Measurements from ENCODE around the gene STK33. TPM values are rescaled to one million over a fixed set of nuclear protein-coding genes. Genes with fewer than 3 reads are reported as not detected.

STK33 gene
- total RNA-seq, 2 donors from 2014 or later = 6.1 to 6.2 TPM

DNA sequence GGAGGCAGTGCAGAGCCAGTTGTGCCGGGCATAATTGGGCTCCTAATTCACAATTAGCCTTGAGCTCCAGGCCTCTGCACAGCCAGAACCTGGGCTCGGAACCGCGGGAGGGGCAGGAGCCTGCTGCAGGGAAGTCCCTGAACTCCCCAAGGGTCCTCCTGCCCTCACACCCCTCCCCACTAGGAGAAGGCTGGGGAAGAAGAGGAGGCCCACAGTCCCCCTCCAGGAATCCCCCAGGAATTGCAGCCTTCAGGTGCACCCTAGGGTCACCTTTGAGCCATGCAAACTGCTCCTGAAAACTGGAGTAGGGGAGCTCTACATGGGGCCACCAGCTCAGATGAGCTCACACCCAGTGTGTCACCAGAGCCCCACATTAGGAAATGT, 236.5 kb downstream of the STK33 start:
- no peak for ATAC-seq (replicated peaks in 1 of 2)
- Mint-ChIP-seq H3K9me3 (no peaks in the 10 kb centered on the region), H3K4me1 (ENCODE audit: low read depth) (no peaks in the 10 kb centered on the region)

DNA sequence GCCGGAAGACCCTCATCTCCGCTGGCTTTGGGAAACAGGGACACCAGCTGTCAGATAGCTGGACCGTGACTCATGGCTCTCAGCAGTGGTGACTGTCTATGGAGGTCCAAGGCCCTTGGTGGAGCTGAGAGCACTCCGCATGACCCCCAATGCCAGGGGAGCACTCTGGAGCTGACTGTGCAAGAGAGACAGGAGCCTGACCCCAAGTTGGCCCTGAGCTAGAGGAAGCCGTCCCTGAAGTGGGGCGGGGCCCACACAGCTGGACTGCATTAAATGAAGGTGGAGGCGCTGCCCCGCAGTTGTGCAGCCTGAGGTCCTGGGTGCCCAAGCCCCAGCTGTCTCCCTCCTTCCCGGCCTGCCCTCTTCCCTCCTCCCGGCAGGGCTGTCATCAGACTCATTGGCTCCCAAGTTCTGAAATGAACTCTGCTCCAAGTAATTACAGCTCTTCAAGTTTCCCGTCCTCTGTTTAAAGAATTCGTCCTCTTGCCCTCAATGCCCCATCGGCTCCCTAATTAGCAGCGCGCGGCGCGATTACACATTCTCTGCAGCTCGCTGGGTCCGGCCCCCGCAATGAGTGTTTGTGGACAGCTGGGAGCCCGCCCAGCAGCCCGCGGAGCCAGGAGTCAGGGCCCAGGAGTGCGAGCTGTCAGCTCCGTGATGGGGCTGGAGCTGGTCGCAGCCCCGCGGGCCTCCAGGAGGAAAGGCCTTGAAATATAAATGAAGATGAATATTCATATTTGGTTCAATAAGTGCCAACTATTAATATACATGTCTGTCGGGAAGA, 237.1 kb downstream of the STK33 start:
- no peaks in the 10 kb centered on the region for H3K9me3 Mint-ChIP-seq

More for the DNA sequence above, 236.5 kb downstream of the STK33 start:
- Mint-ChIP-seq H3K27ac (no peak overlapping the region), H3K36me3 (ENCODE audit: insufficient read depth in 2 of 2) (no peaks in the 10 kb centered on the region), H3K4me3 (no peak overlapping the region), H3K27me3 (ENCODE audit: low read depth) (peaks cover 9% of the 10 kb centered on the region)
- no peak for DNase-seq

DNA sequence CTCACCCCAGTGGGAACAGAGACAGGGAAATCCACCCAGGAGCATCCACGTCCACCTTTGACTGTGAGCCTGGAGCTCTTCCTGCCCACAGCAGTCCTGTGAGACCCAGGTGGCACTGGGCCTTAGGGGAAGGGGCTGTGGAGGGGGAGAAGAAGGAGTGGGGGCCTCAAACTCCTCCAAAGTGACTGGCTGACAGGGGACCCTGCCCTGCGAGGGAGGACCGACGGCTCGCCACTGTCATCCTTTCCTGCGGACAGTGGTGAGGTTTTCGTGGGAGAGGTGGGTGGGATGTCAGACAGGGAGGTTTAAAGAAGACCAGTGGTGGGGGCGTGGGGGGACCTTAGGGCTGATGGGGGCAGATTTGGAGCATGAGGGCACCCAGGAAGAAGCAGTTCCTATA, 237.8 kb downstream of the STK33 start:
- no peak overlapping the region for H3K4me3 Mint-ChIP-seq
- DNase-seq (no peak), ATAC-seq (replicated peaks in 1 of 2) (no peak)
- H3K9me3 Mint-ChIP-seq = no peaks in the 10 kb centered on the region
- H3K27me3 Mint-ChIP-seq (ENCODE audit: low read depth) = peaks cover 9% of the 10 kb centered on the region
- H3K4me1 Mint-ChIP-seq (ENCODE audit: low read depth) = no peaks in the 10 kb centered on the region
- H3K36me3 Mint-ChIP-seq (ENCODE audit: insufficient read depth in 2 of 2) = no peaks in the 10 kb centered on the region
- H3K27ac Mint-ChIP-seq = no peak overlapping the region

More for the DNA sequence above, 237.1 kb downstream of the STK33 start:
- no peak for DNase-seq
- no peak for ATAC-seq (replicated peaks in 1 of 2)
- Mint-ChIP-seq H3K27ac (no peak overlapping the region), H3K4me1 (ENCODE audit: low read depth) (no peaks in the 10 kb centered on the region), H3K27me3 (ENCODE audit: low read depth) (peaks cover 9% of the 10 kb centered on the region), H3K4me3 (no peak overlapping the region), H3K36me3 (ENCODE audit: insufficient read depth in 2 of 2) (no peaks in the 10 kb centered on the region)

DNA sequence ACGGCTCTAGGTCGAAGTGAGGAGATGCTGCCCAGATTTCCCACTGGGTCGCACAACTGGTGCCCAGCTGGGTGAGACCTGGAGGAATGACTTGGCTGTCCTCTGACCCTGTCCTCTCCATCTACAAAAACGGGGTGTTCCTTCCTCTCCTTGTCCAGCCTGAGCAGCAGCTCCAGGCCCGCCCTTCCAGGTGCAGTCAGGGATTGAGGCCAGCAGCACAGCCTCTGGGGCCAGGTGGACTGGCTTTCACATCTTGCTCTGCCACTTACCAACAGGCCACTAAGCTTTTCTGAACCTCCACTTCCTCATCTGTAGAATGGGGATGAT, 238.6 kb downstream of the STK33 start:
- ATAC-seq (replicated peaks in 1 of 2) (no peak), DNase-seq (no peak)
- no peaks in the 10 kb centered on the region for H3K9me3 Mint-ChIP-seq
- H3K27me3 Mint-ChIP-seq (ENCODE audit: low read depth) = peaks cover 9% of the 10 kb centered on the region
- H3K36me3 Mint-ChIP-seq (ENCODE audit: insufficient read depth in 2 of 2) = no peaks in the 10 kb centered on the region
- H3K4me1 Mint-ChIP-seq (ENCODE audit: low read depth) = no peaks in the 10 kb centered on the region
- no peak overlapping the region for H3K27ac Mint-ChIP-seq
- H3K4me3 Mint-ChIP-seq = no peak overlapping the region

DNA sequence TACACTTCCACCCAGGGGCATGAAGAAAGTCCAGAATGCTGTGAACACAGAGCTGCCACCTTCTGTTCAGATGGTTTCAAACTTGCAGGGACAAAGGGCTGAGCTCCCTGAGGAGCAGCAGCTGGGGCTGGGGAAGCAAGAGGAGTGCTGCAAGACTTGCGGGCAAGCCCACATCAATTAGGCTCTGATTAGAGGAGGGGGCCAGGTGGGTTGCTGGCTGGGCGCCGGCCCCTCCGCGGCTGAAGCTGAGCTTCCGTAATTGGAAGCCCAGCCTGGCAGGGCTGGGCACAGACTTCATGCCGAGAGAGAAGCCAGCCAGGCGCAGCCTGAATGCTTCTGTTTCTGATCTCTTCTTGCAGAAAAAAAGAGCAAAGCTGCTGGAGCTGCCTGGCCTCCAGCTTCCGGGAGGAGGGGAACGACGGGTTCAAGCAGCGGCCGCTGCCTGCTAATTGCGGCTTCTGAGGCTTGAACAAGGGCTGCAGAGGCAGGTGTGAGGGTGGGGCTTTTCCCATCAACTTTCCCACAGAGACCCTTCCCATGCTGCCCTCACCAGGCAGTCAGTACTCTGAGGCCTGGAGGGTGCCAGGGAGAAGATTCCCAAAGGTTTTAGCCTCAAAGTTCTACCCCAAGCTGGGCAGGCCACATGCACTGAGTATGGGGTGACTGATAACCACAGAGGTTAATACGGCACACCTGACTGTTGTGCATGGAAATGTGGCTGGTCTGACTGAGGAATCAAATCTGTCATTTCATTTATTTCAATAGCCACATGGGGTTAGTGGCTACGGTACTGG, 239.2 kb downstream of the STK33 start:
- Mint-ChIP-seq H3K9me3 (no peaks in the 10 kb centered on the region), H3K27ac (no peak overlapping the region), H3K4me3 (no peak overlapping the region), H3K36me3 (ENCODE audit: insufficient read depth in 2 of 2) (no peaks in the 10 kb centered on the region), H3K4me1 (ENCODE audit: low read depth) (no peaks in the 10 kb centered on the region), H3K27me3 (ENCODE audit: low read depth) (peaks cover 13% of the 10 kb centered on the region)
- no peak for ATAC-seq (replicated peaks in 1 of 2)
- DNase-seq = no peak

DNA sequence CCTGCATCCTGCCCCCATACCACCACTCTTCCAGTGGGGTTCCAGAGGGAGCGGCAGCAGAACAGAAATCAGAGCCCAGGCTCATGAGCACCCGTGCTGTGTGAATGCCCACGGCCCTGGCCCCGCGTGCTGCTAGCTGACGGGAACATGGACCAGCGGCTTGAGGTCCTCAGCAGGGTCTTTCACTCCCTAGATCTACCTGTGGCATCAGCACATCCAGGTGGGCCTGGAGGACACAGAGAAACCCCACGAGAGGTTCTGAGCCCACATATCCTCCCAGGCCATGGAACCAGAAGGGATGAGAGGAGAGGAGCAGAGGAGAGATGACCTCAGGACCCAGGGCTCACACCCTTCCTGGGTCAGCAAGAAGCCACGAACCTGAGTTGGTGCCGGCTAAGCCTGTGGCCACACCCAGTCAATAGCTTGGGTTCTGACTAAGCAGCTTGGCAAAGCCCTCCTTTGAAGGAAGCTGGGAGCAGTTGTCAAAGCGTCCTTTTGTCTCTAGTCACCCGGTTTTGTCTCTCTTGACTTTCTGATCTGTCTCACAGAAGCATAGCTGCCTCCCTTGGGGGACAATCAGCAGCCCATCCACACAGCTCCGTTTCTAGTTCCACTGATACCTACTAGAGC, 241.0 kb downstream of the STK33 start:
- Mint-ChIP-seq H3K9me3 (peaks cover 2 to 3% of the 10 kb centered on the region in 2 donors), H3K27ac (no peak overlapping the region), H3K27me3 (ENCODE audit: low read depth) (peaks cover 15% of the 10 kb centered on the region), H3K4me1 (ENCODE audit: low read depth) (no peaks in the 10 kb centered on the region), H3K4me3 (no peak overlapping the region), H3K36me3 (ENCODE audit: insufficient read depth in 2 of 2) (no peaks in the 10 kb centered on the region)
- ATAC-seq (replicated peaks in 1 of 2) = no peak
- no peak for DNase-seq

DNA sequence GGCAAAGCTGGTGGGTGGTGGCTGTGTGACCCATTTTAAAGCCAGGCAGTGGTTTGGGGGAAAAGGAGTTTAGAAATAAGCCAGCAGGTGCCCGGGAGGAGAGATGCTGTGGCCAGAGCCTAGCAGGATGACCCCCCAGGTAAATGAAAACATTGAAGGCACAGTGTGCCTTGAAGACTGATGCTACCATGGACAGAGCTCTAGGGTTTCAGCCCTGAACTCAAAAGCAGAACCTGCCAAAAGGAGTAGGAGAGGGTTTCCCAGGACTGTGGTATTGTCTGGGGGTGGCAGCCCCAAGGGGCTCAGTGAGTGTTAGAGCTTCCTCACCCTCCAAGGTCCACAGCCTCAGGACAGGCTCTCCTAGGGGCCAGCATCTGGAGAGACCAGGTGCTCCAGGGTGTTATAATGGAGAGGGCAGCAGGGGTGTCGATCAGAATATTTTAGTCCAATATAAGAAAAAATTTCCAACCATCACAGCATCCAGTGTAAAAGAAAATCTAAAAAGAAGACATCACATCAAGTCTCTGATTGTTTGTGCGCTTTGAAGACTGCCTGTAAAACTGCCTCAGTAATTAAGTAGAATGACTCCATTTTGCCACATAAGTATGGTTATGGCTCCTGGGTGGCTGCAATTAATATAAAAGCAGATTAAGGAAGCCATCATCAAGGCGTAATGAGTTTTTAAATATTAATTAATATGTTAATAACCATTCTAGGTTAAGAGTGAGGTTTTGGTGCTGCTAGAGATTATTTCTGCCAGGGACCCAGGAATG, 241.7 kb downstream of the STK33 start:
- ATAC-seq (replicated peaks in 1 of 2) = no peak
- Mint-ChIP-seq H3K4me1 (ENCODE audit: low read depth) (no peaks in the 10 kb centered on the region), H3K27me3 (ENCODE audit: low read depth) (peaks cover 15% of the 10 kb centered on the region), H3K9me3 (peaks cover 2 to 4% of the 10 kb centered on the region in 2 donors), H3K36me3 (ENCODE audit: insufficient read depth in 2 of 2) (no peaks in the 10 kb centered on the region), H3K27ac (no peak overlapping the region), H3K4me3 (no peak overlapping the region)
- DNase-seq = no peak

DNA sequence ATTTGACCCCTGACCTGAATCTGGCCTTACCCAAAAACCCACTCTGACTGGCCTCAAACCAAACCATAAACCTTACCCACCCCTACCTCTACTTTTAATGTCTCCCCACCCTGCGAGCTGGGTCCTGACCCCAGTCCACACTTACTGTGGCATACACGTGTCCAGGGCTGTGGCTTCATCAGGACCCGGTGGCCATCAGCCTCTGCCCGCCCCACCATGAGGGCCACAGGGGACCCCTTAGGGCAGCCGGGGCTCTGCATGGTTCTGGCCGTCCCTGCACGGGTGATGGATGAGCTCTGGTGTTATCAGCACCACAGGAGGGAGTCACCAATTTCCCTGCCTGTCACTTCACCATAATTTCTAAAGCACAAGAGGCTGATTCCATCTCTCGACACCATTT, 242.8 kb downstream of the STK33 start:
- Mint-ChIP-seq H3K4me1 (ENCODE audit: low read depth) (no peaks in the 10 kb centered on the region), H3K27me3 (ENCODE audit: low read depth) (peaks cover 15% of the 10 kb centered on the region), H3K36me3 (ENCODE audit: insufficient read depth in 2 of 2) (no peaks in the 10 kb centered on the region), H3K27ac (no peak overlapping the region), H3K9me3 (peaks cover 2 to 4% of the 10 kb centered on the region in 2 donors), H3K4me3 (no peak overlapping the region)
- DNase-seq (no peak), ATAC-seq (replicated peaks in 1 of 2) (no peak)

DNA sequence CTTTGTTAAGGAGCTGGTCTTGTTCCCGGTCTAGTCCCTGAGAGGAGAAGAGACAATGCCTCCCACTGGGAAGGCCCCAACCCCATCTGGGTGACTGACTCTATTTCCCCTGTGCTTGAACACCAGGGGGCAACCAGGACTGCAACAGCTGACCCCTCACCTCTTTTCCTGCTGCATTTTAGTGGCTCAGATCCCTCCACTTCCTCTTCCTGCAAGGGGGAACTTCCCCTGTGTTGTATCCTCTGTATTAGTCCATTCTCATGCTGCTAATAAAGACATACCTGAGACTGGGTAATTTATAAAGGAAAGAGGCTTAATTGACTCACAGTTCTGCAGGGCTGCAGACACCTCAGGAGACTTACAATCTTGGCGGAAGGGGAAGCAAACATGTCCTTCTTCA, 246.1 kb downstream of the STK33 start:
- Mint-ChIP-seq H3K4me3 (no peak overlapping the region), H3K9me3 (peaks cover 2 to 4% of the 10 kb centered on the region in 2 donors), H3K36me3 (ENCODE audit: insufficient read depth in 2 of 2) (no peaks in the 10 kb centered on the region), H3K27ac (no peak overlapping the region), H3K27me3 (ENCODE audit: low read depth) (peaks cover 13% of the 10 kb centered on the region), H3K4me1 (ENCODE audit: low read depth) (peaks cover 6% of the 10 kb centered on the region)
- ATAC-seq (replicated peaks in 1 of 2) = no peak
- no peak for DNase-seq

DNA sequence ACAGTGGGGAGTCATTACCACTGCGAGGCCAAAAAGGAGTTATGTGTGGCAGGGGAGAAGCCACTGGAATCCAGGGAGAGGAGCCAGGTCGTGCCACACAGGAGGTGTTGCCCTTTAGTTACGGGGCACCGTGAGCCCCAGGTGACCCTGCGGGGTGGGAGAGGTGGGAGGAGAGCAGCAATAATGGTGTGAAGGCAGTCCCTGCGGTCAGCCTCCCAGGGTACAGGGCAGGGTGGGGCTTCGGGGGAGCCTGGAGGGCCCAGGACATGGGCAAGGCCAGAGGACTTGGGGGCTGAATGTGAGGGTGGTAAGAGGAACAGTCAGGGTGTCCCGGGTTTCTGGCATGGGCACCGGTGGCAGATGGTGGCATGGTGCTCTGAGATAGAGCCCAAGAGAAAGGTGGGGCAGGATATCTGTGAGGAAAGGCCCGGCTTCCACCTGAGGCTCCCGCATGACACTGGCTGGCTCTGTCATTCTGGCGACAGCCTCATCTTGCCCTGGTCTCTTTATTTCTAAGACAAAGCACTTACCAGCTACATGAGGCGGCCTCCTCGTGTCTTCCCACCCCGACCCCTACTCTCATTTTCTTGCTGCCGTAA, 247.8 kb downstream of the STK33 start:
- DNase-seq (no peak), ATAC-seq (replicated peaks in 1 of 2) (no peak)
- Mint-ChIP-seq H3K4me3 (no peak overlapping the region), H3K36me3 (ENCODE audit: insufficient read depth in 2 of 2) (no peaks in the 10 kb centered on the region), H3K9me3 (peaks cover 2 to 4% of the 10 kb centered on the region in 2 donors), H3K27me3 (ENCODE audit: low read depth) (peaks cover 20% of the 10 kb centered on the region), H3K4me1 (ENCODE audit: low read depth) (peaks cover 12% of the 10 kb centered on the region), H3K27ac (no peak overlapping the region)

DNA sequence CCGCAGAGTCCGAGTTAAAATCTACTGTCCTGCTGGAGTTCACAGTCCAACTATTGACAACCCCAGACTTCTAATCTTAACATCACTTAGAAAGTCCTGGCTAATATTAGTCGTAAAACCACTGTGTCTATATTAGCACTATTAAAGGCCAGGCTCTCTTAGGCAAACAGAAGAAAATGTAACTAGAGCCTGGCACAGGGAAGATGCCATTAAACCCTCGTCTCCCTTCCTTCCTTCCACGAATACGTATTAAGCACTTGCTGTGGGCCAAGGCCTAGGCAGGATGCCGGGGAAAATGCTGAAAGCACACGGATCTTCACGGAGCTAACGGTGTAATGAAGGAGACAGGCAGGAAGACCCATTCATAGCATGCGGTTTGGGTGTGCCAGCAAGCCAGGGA, 248.8 kb downstream of the STK33 start:
- no peak overlapping the region for H3K27ac Mint-ChIP-seq
- DNase-seq (no peak), ATAC-seq (replicated peaks in 1 of 2) (no peak)
- H3K4me1 Mint-ChIP-seq (ENCODE audit: low read depth) = peaks cover 12% of the 10 kb centered on the region
- H3K4me3 Mint-ChIP-seq = no peak overlapping the region
- H3K36me3 Mint-ChIP-seq (ENCODE audit: insufficient read depth in 2 of 2) = no peaks in the 10 kb centered on the region
- peaks cover 19% of the 10 kb centered on the region for H3K27me3 Mint-ChIP-seq (ENCODE audit: low read depth)
- peaks cover 2 to 4% of the 10 kb centered on the region in 2 donors for H3K9me3 Mint-ChIP-seq

DNA sequence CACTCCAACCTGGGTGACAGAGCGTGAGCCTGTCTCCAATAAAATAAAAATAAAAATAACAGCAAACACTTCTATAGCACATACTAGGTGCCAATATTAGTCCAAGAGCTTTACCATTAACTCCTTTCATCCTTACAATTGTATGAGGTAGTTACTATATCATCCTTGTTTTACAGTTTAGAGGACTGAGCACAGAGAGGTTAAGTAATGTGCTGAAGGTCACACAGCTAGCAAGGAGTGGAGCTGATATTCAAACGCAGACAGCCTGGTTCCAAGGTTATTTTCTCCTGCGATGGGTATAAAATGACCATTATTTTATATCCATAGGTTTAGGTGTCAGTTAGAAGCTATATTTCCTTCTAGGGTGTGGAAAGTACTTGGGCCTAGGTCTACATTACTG, 249.7 kb downstream of the STK33 start:
- H3K4me1 Mint-ChIP-seq (ENCODE audit: low read depth) = peaks cover 12% of the 10 kb centered on the region
- H3K9me3 Mint-ChIP-seq = peaks cover 2 to 4% of the 10 kb centered on the region in 2 donors
- ATAC-seq (replicated peaks in 1 of 2) (no peak), DNase-seq (no peak)
- no peaks in the 10 kb centered on the region for H3K36me3 Mint-ChIP-seq (ENCODE audit: insufficient read depth in 2 of 2)
- no peak overlapping the region for H3K27ac Mint-ChIP-seq
- H3K27me3 Mint-ChIP-seq (ENCODE audit: low read depth) = peaks cover 14% of the 10 kb centered on the region
- H3K4me3 Mint-ChIP-seq = no peak overlapping the region

Data from activated T-cell treated with anti-CD3 and anti-CD28 coated beads, Interleukin-2, amount 50 U/mL, for 72 hours (primary cell).